Caco-2 (cell line): ENCODE data around the gene LMOD1. TPM values are rescaled to one million over a fixed set of nuclear protein-coding genes. Genes with fewer than 3 reads are reported as not detected.

Experiments used
- BruUV-seq: library from RNA; stranded (reverse); fragments of 400-500 nt; replicated peaks from 2 replicates; lab custom pipeline; 2021; lab: Mats Ljungman, UMichigan
- CTCF ChIA-PET: fragments of 300-600 bp; sonication (Branson Sonifier 250); formaldehyde crosslinking; loops from one replicate; lab custom pipeline; 2022; ENCODE audit warnings: antibody characterized with exemption; lab: Charles Lee
- POLR2A ChIA-PET: fragments of 300-600 bp; sonication (Branson Sonifier 250); formaldehyde crosslinking; loops from one replicate; lab custom pipeline; 2022; ENCODE audit warnings: antibody characterized with exemption; lab: Charles Lee
- DNase-seq, 2 experiments: peaks; one replicate each; pipeline versions ENCODE4 v3.0.0 to v3.0.0-alpha.2; 2020 to 2022
- H3K27me3 ChIP-seq: replicated peaks from 2 replicates; pipeline ENCODE4 v1.6.0; 2011; ENCODE audit warnings: low read length; ENCODE audit not compliant: control insufficient read depth, insufficient read depth
- H3K36me3 ChIP-seq: 2 replicates; pipeline ENCODE4 v1.5.1; 2011; ENCODE audit warnings: low read length; ENCODE audit not compliant: control insufficient read depth, insufficient read depth
- H3K4me1 ChIP-seq: fragments of 250-450 bp; sonication (Bioruptor Pico); 2 replicates; pipeline ENCODE4 v1.5.1; 2020; ENCODE audit warnings: mild to moderate bottlenecking
- H3K4me3 ChIP-seq: 2 replicates; pipeline ENCODE4 v1.5.1; 2011; ENCODE audit warnings: low read depth, mild to moderate bottlenecking, control low read depth, low read length
- H3K9me3 ChIP-seq: fragments of 250-450 bp; sonication (Bioruptor Pico); 2 replicates; pipeline ENCODE4 v1.5.1; 2020; ENCODE audit warnings: mild to moderate bottlenecking, moderate library complexity
- H3K27ac Mint-ChIP-seq: one replicate; pipeline ENCODE4 v1.8.0; 2022; ENCODE audit warnings: mixed read lengths; ENCODE audit not compliant: unreplicated experiment
- H3K27me3 Mint-ChIP-seq: one replicate; pipeline ENCODE4 v1.8.0; 2022; ENCODE audit warnings: mixed read lengths; ENCODE audit not compliant: insufficient read depth, unreplicated experiment
- H3K36me3 Mint-ChIP-seq: one replicate; pipeline ENCODE4 v1.8.0; 2022; ENCODE audit warnings: mild to moderate bottlenecking, mixed read lengths; ENCODE audit not compliant: insufficient read depth, unreplicated experiment
- H3K4me1 Mint-ChIP-seq: one replicate; pipeline ENCODE4 v1.8.0; 2022; ENCODE audit warnings: low read depth, mixed read lengths; ENCODE audit not compliant: unreplicated experiment
- H3K4me3 Mint-ChIP-seq: one replicate; pipeline ENCODE4 v1.8.0; 2022; ENCODE audit warnings: mild to moderate bottlenecking, moderate library complexity, mixed read lengths; ENCODE audit not compliant: unreplicated experiment
- H3K9me3 Mint-ChIP-seq: one replicate; pipeline ENCODE4 v1.8.0; 2022; ENCODE audit warnings: mixed read lengths; ENCODE audit not compliant: unreplicated experiment
- CTCF ChIP-seq, 2 experiments: fragments of 200-600 bp in 1 of 2; IDR thresholded peaks; 1 replicate in 1 of 2; 2 replicates in 1 of 2; pipeline versions ENCODE4 v1.5.1 to v1.8.0; 2011 to 2022; ENCODE audit warnings: antibody characterized with exemption in 1 of 2, control low read depth in 1 of 2, inconsistent platforms in 1 of 2, low read depth in 1 of 2, low read length in 1 of 2, mild to moderate bottlenecking in 1 of 2, moderate library complexity in 1 of 2; ENCODE audit not compliant: insufficient read depth in 1 of 2, severe bottlenecking in 1 of 2, unreplicated experiment in 1 of 2
- intact Hi-C: fragments of 100-400 bp; cut with micrococcal nuclease; formaldehyde crosslinking; loops from one replicate; pipeline ENCODE4 v1.10.0; 2022; ENCODE audit not compliant: unreplicated experiment
- total RNA-seq: library from RNA; stranded (reverse); gene quantifications from 2 replicates; pipeline ENCODE4 v1.2.3, GENCODE V29; 2022

Gene LMOD1
- total RNA-seq, 1 experiment from 2014 or later, result 0.11 TPM

- POLR2A ChIA-PET, result interaction anchor here (0.6 to 1.1 kb wide), 4 partner anchors 8 to 174 kb away, joined by 7 to 12 read pairs (median 8); partner anchors contain the start of genes ELF3 and LMOD1
- Histone ChIP-seq H3K9me3 (no peaks in the 10 kb centered on the region), H3K4me1 (peaks cover 10% of the 10 kb centered on the region), H3K36me3 (no peaks in the 10 kb centered on the region), H3K27me3 (no peaks in the 10 kb centered on the region), H3K4me3 (peak overlapping the region; percentile 98)
- BruUV-seq, result TSS peak; percentile 82
- H3K36me3 Mint-ChIP-seq, result peaks cover 33% of the 10 kb centered on the region
- H3K4me3 Mint-ChIP-seq, result peak overlapping the region; percentile 84
- no peak for TF ChIP-seq CTCF (IDR thresholded peaks at IDR 0.05; ENCODE audit: insufficient read depth in 1 of 2, low read depth in 1 of 2, low read length in 1 of 2, severe bottlenecking in 1 of 2, unreplicated experiment in 1 of 2)
- H3K4me1 Mint-ChIP-seq, result peaks cover 4% of the 10 kb centered on the region
- no peaks in the 10 kb centered on the region for H3K9me3 Mint-ChIP-seq
- intact Hi-C loops, result loop anchor here (1.0 to 2.0 kb wide), 2 partner anchors 8 to 28 kb away; partner anchors contain the start of genes LMOD1 and RNPEP
- CTCF ChIA-PET, result interaction anchor here (0.9 kb wide), 1 partner anchor 58 kb away, joined by 4 read pairs; no protein-coding TSS in a partner anchor
- no peak for DNase-seq
- peak overlapping the region; percentile 97 for H3K27ac Mint-ChIP-seq
- no peaks in the 10 kb centered on the region for H3K27me3 Mint-ChIP-seq
These were observed 8.1 kb upstream of the LMOD1 start for GRCh38 chr1:201954263-201955008.

- no peak overlapping the region for H3K4me3 ChIP-seq
- ChIA-PET POLR2A (no interaction called here), CTCF (no interaction called here)
- no peak for DNase-seq
- Mint-ChIP-seq H3K27ac (no peak overlapping the region), H3K27me3 (peaks cover 9% of the 10 kb centered on the region), H3K4me1 (peaks cover 23% of the 10 kb centered on the region), H3K36me3 (no peaks in the 10 kb centered on the region), H3K9me3 (no peaks in the 10 kb centered on the region), H3K4me3 (no peak overlapping the region)
- intact Hi-C loops, result no loop called here
- H3K27me3 ChIP-seq, result no peaks in the 10 kb centered on the region
- TF ChIP-seq CTCF (IDR thresholded peaks at IDR 0.05; ENCODE audit: insufficient read depth in 1 of 2, low read depth in 1 of 2, low read length in 1 of 2, severe bottlenecking in 1 of 2, unreplicated experiment in 1 of 2), result no peak
- no TSS peak for BruUV-seq
- peaks cover 11% of the 10 kb centered on the region for H3K4me1 ChIP-seq
- no peaks in the 10 kb centered on the region for H3K36me3 ChIP-seq
- H3K9me3 ChIP-seq, result no peaks in the 10 kb centered on the region
These were observed 3.1 kb upstream of the LMOD1 start for GRCh38 chr1:201949491-201949890.

- Mint-ChIP-seq H3K27me3 (peaks cover 9% of the 10 kb centered on the region), H3K9me3 (no peaks in the 10 kb centered on the region), H3K36me3 (no peaks in the 10 kb centered on the region), H3K4me1 (peaks cover 20% of the 10 kb centered on the region), H3K27ac (no peak overlapping the region), H3K4me3 (peak overlapping the region; percentile 81)
- intact Hi-C loops, result no loop called here
- Histone ChIP-seq H3K4me3 (no peak overlapping the region), H3K36me3 (no peaks in the 10 kb centered on the region), H3K27me3 (no peaks in the 10 kb centered on the region), H3K9me3 (no peaks in the 10 kb centered on the region), H3K4me1 (peaks cover 10% of the 10 kb centered on the region)
- peak in 1 of 2 experiments; percentile 17 for DNase-seq
- peak; percentile 10 to 20 for TF ChIP-seq CTCF (IDR thresholded peaks at IDR 0.05; ENCODE audit: insufficient read depth in 1 of 2, low read depth in 1 of 2, low read length in 1 of 2, severe bottlenecking in 1 of 2, unreplicated experiment in 1 of 2)
- CTCF ChIA-PET, result no interaction called here
- POLR2A ChIA-PET, result no interaction called here
- no TSS peak for BruUV-seq
These were observed 1.3 kb upstream of the LMOD1 start for GRCh38 chr1:201947697-201948008.
